EL (cell line): ENCODE measurements around the gene VSIG10L2.
"Not testable (repeated sequence)": the region's sequence is repeated elsewhere in the genome, so short reads cannot be mapped to it uniquely, and the experiment has no call there.

ENCODE experiments used
- DNase-seq: peaks from one replicate; pipeline ENCODE4 v3.0.0-alpha.2; 2016

Gene VSIG10L2

GRCh38 chr11:125974284-125974683, 28.4 kb downstream of the VSIG10L2 start:
- DNase-seq, result no peak

- DNase-seq, result no peak
Observed at GRCh38 chr11:125975634-125976033, 29.8 kb downstream of the VSIG10L2 start.

GRCh38 chr11:125976156-125976555, 30.3 kb downstream of the VSIG10L2 start:
- DNase-seq, result no peak

GRCh38 chr11:125977333-125977732, 31.5 kb downstream of the VSIG10L2 start:
- DNase-seq, result no peak

GRCh38 chr11:125978181-125978716, 32.4 kb downstream of the VSIG10L2 start:
- DNase-seq, result no peak

GRCh38 chr11:125978778-125979407, 33.0 kb downstream of the VSIG10L2 start:
- no peak for DNase-seq

- DNase-seq, result no peak
Observed at GRCh38 chr11:125979511-125979910, 33.7 kb downstream of the VSIG10L2 start.

GRCh38 chr11:125980436-125980835, 34.6 kb downstream of the VSIG10L2 start:
- no peak for DNase-seq

- DNase-seq, result no peak
Observed at GRCh38 chr11:125982348-125982730, 36.5 kb downstream of the VSIG10L2 start.

GRCh38 chr11:125985956-125986355, 40.1 kb downstream of the VSIG10L2 start:
- DNase-seq, result not testable (repeated sequence)

GRCh38 chr11:125987066-125987641, 41.3 kb downstream of the VSIG10L2 start:
- no peak for DNase-seq

GRCh38 chr11:125990244-125990643, 44.4 kb downstream of the VSIG10L2 start:
- DNase-seq, result peak; percentile 1

- DNase-seq, result no peak
Observed at GRCh38 chr11:125992893-125993292, 47.0 kb downstream of the VSIG10L2 start.

GRCh38 chr11:125994509-125994908, 48.7 kb downstream of the VSIG10L2 start:
- DNase-seq, result no peak

GRCh38 chr11:125995313-125995712, 49.5 kb downstream of the VSIG10L2 start:
- DNase-seq, result no peak

GRCh38 chr11:125998267-125998666, 52.4 kb downstream of the VSIG10L2 start:
- DNase-seq, result no peak

GRCh38 chr11:125999234-125999880, 53.5 kb downstream of the VSIG10L2 start:
- no peak for DNase-seq

- DNase-seq, result no peak
Observed at GRCh38 chr11:126002181-126002580, 56.3 kb downstream of the VSIG10L2 start.
